GM04503 (cell line): ENCODE data around the gene ZC3H18.

ENCODE experiments used
- DNase-seq: peaks from one replicate; pipeline ENCODE4 v3.0.0-alpha.2; 2012; ENCODE audit warnings: low read depth

Gene ZC3H18

DNA sequence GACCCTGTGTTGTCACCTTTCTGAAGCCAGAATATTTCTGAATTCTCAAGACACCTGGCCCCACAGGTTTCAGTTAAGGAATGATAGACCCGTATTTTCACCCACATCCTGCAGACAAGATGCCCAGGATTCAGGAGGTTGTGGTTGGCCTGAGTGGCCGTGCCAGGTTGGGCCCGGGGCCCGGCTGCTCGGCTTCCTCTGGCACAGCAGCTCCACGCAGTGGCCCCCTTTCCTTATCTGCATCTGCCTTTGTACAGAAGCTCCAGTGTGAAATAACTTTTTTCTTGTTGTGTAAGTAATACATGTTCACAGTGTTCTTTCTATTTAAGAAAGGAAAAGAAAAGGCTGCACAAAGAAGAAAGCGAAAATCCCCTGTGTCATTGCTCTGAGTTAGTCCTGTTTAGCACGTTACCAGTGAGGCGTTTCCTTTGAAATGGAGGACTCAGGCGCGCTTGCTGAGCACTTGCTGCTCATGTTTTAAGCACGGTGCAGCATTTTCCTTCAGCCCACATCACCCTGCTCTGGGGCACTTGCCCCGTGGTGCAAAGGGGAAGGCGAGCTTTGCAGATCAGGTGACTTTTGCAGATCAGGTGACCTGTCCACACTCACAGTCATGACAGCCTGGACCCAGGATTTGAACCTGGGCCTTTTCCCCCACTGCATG, 12.8 kb downstream of the ZC3H18 start:
- DNase-seq, result no peak

DNA sequence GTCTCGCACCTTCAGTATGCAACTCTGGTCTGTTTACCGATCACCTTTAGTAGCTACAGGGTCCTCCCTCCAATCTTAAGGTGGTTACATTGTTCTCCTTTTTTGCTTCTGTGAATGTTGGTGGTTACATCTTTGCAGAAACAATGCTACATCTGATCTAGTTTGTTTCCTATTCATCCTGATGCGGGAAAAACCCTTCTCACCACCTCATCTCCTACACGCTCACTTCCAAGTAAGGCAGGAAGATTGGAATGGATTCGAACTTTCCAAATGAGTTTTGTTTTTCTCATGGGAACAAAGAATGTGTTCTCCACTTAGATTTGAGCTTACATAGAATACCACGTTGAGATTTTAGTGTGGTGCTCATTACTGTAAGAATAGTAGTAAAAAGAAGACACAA, 14.5 kb downstream of the ZC3H18 start:
- DNase-seq, result no peak

DNA sequence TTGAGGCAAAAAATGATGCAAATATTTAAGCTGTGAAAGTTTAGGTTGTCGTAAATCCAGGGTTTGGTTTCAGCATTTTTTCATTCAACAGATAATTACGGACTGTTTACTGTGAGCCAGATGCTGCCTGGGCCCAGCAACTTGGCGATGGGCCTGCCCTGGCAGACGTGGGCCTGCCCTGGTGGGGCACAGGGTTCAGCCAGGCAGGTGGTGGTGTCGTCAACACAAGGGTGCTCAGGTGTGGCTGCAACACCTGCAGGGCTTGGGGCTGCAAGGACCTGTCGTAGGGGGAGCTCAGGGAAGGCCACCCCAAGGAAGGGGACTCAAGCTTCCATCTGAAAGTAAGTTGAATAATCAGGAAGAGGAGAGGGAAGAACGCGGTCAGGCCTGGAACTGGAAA, 15.1 kb downstream of the ZC3H18 start:
- no peak for DNase-seq

DNA sequence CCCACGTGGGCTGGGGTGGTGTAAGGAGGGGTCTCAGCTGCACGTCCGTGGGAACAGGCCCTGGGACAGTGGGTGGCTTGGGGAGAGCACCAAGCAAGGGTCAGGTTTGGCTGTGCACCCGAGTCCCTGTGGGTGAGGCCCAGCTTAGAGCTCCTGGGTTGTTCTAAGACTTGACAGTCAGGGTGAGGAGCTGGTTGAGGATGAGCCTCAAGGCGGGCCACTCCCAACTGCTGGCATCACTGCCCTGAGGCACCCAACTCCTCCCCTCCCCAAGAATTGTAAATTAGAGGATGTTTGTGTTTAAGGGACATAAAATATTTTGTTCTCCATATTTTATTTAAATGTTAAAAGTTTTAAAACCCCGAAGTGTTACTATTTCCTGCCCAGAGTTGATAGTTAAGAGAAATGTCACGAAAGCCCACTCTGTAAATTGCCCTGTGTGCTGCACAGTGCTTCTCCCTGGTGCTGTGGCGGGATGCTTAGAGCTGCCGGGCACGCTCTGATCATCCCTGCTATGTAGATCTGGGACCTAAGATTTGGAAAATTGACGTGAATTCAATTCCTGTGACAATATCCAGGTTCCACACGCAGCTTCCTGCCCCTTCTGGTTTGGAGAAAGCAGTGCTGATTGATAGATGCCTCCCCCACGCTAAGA, 15.9 kb downstream of the ZC3H18 start:
- no peak for DNase-seq

DNA sequence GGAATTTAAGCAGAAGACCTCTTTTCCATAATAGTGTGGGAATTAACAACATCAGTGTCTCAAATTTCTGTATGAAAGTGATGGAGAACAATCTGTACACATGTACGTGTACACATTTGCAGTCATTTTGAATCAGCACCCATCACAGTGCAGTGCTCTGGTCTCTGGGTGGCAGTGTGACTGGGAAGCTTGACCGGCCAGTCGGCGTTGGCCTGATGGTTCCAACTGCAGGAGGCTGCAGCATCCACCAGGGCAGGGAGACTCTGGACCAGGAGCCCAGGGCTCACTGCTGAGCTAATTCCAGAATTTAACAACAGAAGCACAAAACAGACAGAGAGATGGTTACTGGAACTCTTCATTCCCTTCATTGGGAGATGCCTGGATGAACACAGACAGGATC, 17.9 kb downstream of the ZC3H18 start:
- no peak for DNase-seq

DNA sequence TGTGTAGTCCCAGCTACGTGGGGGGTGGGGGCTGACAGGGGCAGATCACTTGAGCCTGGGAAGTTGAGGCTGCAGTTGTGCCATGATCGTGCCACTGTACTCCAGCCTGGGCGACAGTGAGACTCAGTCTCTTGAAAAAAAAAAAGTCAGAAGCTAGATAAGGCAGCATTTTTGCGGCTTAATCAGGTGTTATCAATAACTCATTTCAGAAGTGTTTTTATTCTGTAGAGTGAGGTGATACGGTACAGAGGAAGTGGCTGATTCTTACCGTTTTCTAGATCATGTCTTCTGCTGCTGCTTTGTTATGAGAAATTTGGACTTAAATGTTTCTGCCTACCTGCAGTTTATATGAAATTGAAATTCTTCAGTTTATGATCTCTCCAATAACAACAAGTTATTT, 18.6 kb downstream of the ZC3H18 start:
- DNase-seq, result no peak

DNA sequence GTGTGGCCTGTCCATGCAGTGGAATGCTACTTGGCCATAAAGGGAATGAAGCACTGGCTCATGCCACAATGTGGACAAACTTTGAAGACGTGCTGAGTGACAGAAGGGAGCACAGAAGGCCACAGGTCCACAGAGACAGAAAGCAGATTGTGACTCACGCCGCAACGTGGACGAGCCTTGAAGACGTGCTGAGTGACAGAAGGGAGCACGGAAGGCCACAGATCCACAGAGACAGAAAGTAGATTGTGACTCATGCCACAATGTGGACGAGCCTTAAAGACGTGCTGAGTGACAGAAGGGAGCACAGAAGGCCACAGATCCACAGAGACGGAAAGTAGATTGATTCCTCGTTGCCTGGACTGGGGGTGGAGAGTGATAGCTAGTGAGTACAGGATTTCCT, 19.2 kb downstream of the ZC3H18 start:
- DNase-seq, result no peak

DNA sequence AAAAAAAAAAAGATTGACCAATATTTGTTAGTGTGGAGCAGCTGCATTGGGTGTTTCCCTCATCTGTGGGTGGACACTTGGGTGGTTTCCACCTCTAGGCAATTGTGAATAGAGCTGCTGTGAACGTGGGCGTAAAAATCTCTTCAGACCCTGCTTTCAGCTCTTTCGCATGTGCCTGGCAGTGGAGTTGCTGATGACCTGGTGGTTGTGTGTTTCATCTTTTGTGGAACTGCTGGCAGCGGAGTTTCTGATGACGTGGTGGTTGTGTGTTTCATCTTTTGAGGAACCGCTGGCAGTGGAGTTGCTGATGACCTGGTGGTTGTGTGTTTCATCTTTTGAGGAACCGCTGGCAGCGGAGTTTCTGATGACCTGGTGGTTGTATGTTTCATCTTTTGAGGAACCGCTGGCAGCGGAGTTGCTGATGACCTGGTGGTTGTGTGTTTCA, 21.4 kb downstream of the ZC3H18 start:
- DNase-seq, result no peak

DNA sequence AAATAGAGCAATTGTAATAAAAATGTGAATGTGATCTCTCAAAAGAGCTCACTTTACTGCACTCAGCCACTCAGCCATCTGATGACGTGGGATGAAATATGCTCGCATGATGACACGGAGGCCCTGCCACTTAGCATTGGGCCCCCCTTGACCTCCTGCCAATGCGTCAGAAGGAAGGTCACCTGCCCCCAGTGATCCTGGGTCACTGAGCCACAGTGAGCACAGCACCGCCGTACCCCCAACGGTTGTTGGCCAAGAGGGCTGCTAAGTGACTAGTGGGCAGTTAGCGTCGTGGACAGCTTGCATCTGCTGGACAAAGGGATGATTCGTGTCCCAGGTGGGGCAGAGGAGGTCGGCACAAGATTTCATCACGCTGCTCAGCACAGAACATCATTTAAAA, 22.9 kb downstream of the ZC3H18 start:
- no peak for DNase-seq

DNA sequence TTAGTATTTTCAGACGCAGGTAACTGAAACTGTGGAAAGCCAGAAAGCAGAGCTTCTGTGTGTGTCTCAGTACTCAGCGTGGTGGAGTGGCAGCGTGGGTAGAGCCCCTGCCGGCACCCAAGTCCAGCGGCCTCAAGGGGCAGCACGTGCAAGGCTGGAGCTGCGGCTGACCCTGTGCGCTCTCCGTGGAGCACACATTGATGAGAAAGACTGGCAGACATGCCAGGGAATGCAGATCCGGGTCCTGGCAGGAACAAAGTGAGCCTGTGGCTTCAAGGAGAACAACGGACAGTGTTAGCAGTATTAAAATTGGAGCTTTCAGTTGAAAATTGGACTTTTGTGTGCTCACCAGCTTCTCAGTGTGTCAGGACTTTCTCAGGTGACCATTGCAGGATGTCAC, 23.3 kb downstream of the ZC3H18 start:
- no peak for DNase-seq

DNA sequence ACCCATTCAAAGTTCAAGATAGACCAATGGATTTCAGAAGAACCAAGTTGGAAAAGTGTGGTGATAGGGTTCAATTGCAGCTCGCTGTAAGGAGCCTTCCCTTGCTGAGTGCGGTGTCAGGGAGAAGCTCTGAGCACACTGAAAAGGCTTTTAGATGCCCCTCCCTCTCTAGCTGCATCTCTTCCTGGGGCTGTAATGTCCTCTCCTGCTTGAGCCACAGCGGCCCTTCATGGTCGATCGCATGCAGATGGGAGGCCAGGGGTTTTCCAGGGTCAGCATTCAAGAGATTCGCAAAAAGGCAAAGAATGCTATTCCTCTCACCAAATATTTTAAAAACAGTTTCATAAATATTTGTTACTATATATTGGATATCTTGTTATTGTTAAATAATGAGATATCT, 23.7 kb downstream of the ZC3H18 start:
- DNase-seq, result no peak

DNA sequence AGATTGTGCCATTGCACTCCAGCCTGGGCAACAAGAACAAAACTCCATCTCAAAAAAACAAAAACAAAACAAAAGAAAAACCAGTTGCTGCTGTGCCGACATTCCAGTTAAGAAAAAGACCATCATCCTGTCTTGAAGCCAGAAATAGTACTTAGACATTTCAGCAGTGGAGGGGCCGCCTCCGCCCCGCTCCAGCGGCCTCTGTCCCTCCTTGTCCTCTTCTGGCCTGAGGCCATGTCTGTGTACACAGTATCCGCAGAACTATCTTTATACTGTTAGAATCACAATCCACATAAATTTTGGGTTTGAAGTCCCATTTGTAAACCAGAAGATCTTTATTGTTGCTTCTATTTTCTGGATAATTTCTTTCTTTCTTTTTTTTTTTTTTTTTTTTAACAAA, 24.9 kb downstream of the ZC3H18 start:
- DNase-seq, result no peak

DNA sequence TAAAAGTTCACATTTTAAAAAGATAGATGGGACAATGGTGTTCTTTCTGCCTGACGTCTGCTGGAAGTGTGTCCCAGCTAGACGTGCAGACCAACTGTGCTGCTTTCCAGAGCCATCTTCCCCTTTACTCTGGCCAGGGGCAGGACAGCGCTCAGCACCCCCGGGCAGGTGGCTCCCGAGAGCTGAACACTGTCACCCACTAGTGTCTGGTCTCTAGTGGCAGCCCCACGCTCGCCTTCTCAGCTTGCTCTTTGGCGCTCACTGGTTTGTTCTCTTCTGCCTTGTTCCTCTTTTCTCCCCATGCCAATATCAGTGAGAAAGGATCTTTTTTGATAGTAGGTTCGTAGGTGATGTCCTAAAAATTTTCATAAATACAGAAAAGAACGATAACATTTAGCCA, 25.7 kb downstream of the ZC3H18 start:
- DNase-seq, result no peak

DNA sequence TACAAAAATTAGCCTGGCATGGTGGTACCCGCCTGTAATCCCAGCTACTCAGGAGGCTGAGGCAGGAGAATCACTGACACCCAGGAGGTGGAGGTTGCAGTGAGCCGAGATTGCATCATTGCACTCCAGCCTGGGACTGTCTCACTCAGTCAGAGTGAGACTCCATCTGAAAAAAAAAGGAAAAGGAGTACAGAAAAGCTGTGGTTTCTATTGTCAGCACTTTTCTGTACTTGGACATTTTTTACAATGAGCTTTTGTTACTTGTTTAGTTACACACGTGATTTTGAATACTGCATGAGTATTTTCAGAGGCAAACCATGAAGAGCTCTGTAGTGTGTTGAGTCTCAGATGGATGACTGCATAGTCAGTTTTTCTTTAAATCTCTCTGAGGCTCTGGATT, 26.3 kb downstream of the ZC3H18 start:
- DNase-seq, result no peak

DNA sequence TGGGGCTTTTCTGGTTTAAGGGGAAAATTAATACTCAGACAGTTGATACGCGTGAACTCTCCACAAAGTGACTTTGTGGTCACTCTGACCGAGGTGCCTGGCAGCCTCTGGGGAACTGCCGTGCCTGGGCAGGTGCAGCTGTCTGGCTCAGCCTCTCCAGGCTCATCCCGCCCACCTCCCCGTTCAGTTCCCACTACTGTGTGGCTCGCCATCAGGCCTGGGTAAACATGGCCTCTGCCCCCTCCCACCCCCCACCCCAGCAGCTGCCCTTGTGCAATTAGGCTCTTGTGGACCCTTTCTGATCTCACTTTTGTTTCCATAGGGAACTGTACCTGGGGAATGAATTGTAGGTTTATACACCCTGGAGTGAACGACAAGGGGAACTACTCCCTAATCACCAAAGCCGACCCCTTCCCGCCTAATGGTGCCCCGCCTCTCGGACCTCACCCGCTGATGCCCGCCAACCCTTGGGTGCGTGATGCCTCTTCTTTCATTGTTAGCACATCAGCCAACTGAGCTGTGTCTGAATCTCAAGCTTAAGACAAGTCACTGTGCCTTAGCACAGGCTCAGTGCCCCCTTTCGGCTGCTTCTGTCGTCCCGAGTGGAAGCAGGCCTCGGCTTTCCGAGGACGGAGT, 27.8 kb downstream of the ZC3H18 start:
- DNase-seq, result no peak

DNA sequence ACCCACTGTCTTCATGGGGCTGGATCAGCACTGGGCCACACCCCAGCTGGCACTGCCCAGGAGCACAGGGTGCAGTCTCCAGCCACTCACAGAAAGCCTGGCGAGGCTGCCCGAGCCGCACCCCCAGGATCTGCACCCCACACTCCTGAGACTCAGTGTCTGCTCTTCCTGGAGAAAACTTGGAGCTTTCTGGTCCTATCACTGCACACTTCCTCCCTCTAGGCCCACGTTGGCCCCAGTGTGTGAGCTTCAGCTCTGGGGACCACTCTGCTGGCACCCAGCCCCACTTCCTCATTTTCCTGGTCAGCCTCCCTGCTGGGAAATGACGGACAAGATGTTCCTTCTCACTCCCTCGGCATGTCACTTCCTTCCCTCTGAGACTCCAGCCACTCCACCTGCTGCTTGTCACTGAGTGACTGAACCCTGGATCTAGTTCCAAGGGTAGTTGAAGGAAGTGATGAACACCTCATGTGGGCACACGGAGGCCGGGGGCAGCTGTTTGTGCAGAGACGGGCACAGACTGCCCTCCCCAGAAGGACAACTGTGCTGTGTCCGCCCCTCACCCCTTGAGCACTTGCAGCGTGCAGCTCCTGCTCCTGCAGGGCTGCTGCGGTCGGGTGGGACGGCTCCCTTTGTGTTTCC, 29.0 kb downstream of the ZC3H18 start:
- no peak for DNase-seq

DNA sequence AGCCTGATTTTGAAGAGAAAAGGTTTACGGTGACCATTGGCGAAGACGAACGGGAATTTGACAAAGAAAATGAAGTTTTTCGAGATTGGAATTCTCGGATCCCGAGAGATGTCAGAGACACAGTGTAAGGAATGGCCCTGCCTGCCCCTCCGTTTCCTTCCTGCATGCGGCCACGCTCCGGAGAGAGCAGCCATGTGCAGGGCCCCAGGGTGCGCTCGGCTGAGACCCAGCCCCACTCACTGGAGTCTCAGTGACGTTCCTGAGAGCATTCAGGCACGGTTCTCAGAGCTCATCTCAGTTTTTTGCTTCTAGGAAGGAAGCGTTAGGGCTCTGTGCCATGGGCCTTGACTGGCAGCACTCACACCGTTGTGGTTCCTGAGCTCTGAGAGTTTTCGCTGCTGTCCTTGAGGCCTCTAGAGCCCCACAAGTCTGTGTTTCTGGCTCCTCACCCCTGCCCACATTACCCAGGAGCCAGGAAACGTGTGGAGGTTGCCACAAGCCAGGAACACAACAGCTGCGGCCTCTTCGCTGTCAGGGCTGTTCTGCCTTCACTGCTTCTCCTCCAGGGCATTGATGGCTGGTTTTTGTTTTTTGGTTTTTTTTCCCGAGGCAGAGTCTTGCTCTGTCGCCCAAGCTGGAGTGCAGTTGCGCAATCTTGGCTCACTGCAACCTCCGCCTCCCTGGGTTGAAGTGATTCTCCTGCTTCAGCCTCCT, 29.8 kb downstream of the ZC3H18 start:
- no peak for DNase-seq

DNA sequence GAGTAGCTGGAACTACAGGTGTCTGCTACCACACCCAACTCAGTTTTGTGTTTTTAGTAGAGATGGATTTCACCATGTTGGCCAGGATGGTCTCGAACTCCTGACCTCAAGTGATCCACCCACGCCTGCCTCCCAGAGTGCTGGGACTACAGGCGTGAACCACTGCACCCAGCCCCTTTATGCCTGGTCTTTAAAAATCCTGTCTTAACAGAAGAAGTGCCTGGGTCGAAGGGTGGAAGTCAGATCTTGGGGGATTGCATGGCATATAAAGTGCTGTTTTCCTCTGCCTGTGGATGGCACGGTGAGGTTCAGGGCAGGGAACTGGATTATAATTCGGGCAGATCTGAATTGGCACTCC, 30.3 kb downstream of the ZC3H18 start:
- no peak for DNase-seq

DNA sequence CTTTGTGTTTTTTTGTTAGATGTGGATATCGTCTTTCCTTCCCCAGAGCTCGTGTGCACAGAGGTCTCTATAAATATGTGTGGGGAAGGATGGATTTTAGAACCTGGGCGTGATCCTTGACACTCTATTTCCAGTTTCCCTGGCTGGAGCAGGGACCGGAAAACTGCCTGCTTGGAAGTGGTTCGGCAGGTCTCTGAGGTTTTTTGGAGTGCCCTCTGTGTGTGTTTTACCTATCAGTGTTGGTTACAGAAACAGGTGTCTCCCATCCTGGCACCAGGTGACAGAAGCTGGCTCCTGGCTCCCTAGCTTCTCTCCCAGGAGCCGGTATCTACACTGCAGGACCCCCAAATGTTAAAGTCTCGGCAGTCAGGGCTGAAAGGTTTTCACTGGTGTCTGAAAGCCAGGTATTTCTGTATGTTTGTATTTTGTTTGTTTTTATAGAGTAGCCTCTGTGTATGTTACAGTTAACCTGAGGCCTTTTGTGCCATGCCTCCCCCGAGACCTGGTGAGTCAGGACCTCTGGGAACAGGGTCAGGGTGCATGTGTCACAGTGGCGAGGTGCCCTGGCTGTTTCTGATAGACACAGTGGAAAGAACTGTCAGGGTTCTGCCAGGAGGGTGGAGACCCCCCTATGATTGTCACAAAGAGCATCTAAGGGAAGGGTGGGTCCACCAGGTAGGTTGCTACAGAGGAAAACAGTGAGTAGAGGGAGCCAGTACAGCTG, 31.3 kb downstream of the ZC3H18 start:
- no peak for DNase-seq

DNA sequence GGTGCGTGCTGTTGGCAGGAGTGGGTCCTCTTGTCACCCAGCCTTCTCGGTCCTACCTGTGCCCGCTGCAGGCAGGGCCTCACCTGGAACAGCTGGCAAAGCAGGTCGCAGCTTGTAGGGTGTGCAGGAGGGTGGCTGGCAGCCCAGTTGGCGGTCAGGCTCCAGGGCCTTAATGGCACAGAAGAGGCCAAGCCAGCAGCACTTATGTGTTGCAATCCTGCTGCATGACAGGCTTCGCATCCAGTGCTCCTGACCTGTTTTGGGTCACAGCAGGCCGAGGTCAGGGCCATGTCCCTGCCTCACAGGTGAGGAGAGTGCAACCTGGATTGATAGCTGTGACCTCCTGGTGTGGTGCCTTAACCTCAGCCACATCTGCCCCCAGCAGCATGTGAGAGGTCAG, 31.9 kb downstream of the ZC3H18 start:
- DNase-seq, result no peak

DNA sequence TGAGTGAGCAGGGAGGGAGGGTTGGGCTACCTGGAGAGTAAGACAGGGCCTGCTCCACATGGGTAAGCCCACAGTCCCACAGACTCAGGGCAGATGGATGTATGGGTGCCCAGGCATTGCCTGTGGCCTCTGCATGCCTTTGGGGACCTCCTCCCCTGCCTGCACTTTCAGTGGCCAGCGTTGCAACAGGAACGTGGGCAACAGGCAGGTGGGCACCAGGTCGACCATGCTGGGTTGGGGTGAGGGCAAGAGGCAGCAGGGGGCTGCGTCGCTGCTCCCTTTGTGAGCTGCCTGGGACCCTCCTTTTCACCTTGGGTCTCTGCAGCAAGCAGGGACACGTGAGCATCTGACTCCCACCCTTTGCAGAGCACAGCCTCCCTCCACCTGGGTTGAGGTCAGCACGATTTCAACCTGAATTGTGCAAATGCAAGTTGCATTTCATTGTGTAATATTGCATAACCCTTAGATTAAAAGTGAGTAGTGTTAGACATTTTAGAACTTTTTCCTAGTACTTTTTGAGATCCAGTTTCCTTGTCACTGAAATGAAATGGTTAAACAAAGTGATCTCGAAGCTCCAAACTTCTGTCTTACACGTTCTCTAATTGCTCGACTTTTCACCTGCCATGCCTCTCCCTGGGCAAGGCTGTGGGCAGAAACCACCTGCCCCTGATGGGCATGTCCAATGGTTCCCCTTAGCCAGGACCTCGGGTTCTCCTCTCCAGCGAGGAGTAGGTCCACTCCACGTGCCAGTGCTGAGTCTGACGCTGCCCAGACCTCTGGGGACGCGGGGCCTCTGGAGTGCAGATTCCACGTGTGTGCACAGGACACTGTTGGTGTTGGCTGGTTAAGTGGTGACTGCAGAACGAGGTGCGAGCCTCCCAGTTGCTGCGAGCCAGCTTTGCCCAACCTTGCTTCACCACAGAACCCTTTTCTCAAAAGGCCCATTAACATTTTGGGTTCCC, 35.3 kb downstream of the ZC3H18 start:
- DNase-seq, result no peak
